Measurements from ENCODE around the gene PLCD3. TPM values are rescaled to one million over a fixed set of nuclear protein-coding genes. Genes with fewer than 3 reads are reported as not detected.

PLCD3 gene
- total and polyA plus RNA-seq, 2 donors (not counting 1 experiment from before 2014, with no cell fraction given) = 32.8 to 59.8 TPM

GRCh38 chr17:45073414-45074070, 58.8 kb downstream of the PLCD3 start:
- Histone ChIP-seq H3K27me3 (ENCODE audit: control insufficient read depth, insufficient read depth, low read length) (no peaks in the 10 kb centered on the region), H3K4me1 (ENCODE audit: control insufficient read depth, extremely low read depth, insufficient read depth, low read length) (no peaks in the 10 kb centered on the region), H2AFZ (ENCODE audit: low read length) (no peak overlapping the region), H3K9me3 (ENCODE audit: control insufficient read depth, insufficient read depth, low read depth, low read length) (no peaks in the 10 kb centered on the region), H3K9ac (ENCODE audit: insufficient read depth, low read length) (no peak overlapping the region), H3K79me2 (ENCODE audit: control insufficient read depth, insufficient read depth, low read length) (peaks cover 66% of the 10 kb centered on the region), H3K4me3 (replicated peaks in 1 of 4; ENCODE audit: control extremely low read depth in 1 of 4, insufficient read depth in 1 of 4, low read depth in 3 of 4, low read length in 4 of 4) (no peak overlapping the region), H4K20me1 (ENCODE audit: control insufficient read depth, extremely low read depth, insufficient read depth, low read length) (no peaks in the 10 kb centered on the region), H3K4me2 (ENCODE audit: extremely low read depth, insufficient read depth, low read length) (peak overlapping the region; percentile 36), H3K36me3 (ENCODE audit: control insufficient read depth, insufficient read depth, low read length) (peaks cover 3% of the 10 kb centered on the region), H3K27ac (ENCODE audit: insufficient read depth, low read length) (peak overlapping the region; percentile 44)
- peak; percentile 76 to 98 for DNase-seq (ENCODE audit: low read depth in 2 of 2)
- TF ChIP-seq EZH2 (IDR thresholded peaks at IDR 0.05; ENCODE audit: low read length, missing control alignments) (no peak), CTCF (conservative IDR thresholded peaks at IDR 0.05 in 1 of 2, IDR thresholded peaks at IDR 0.05 in 1 of 2; ENCODE audit: low read depth in 1 of 2, low read length in 2 of 2) (no peak)

GRCh38 chr17:45070809-45071208, 61.5 kb downstream of the PLCD3 start:
- Histone ChIP-seq H3K27me3 (ENCODE audit: control insufficient read depth, insufficient read depth, low read length) (no peaks in the 10 kb centered on the region), H3K79me2 (ENCODE audit: control insufficient read depth, insufficient read depth, low read length) (peaks cover 68% of the 10 kb centered on the region), H3K36me3 (ENCODE audit: control insufficient read depth, insufficient read depth, low read length) (peaks cover 2% of the 10 kb centered on the region), H3K27ac (ENCODE audit: insufficient read depth, low read length) (no peak overlapping the region), H3K4me3 (replicated peaks in 1 of 4; ENCODE audit: control extremely low read depth in 1 of 4, insufficient read depth in 1 of 4, low read depth in 3 of 4, low read length in 4 of 4) (no peak overlapping the region), H3K4me1 (ENCODE audit: control insufficient read depth, extremely low read depth, insufficient read depth, low read length) (no peaks in the 10 kb centered on the region), H3K9ac (ENCODE audit: insufficient read depth, low read length) (no peak overlapping the region), H3K4me2 (ENCODE audit: extremely low read depth, insufficient read depth, low read length) (no peak overlapping the region), H2AFZ (ENCODE audit: low read length) (no peak overlapping the region), H3K9me3 (ENCODE audit: control insufficient read depth, insufficient read depth, low read depth, low read length) (no peaks in the 10 kb centered on the region), H4K20me1 (ENCODE audit: control insufficient read depth, extremely low read depth, insufficient read depth, low read length) (no peaks in the 10 kb centered on the region)
- no peak for DNase-seq (ENCODE audit: low read depth in 2 of 2)
- TF ChIP-seq CTCF (conservative IDR thresholded peaks at IDR 0.05 in 1 of 2, IDR thresholded peaks at IDR 0.05 in 1 of 2; ENCODE audit: low read depth in 1 of 2, low read length in 2 of 2) (no peak), EZH2 (IDR thresholded peaks at IDR 0.05; ENCODE audit: low read length, missing control alignments) (no peak)

- Histone ChIP-seq H2AFZ (ENCODE audit: low read length) (no peak overlapping the region), H3K9me3 (ENCODE audit: control insufficient read depth, insufficient read depth, low read depth, low read length) (no peaks in the 10 kb centered on the region), H3K4me1 (ENCODE audit: control insufficient read depth, extremely low read depth, insufficient read depth, low read length) (no peaks in the 10 kb centered on the region), H3K27ac (ENCODE audit: insufficient read depth, low read length) (no peak overlapping the region), H3K27me3 (ENCODE audit: control insufficient read depth, insufficient read depth, low read length) (no peaks in the 10 kb centered on the region), H4K20me1 (ENCODE audit: control insufficient read depth, extremely low read depth, insufficient read depth, low read length) (no peaks in the 10 kb centered on the region), H3K4me2 (ENCODE audit: extremely low read depth, insufficient read depth, low read length) (no peak overlapping the region), H3K79me2 (ENCODE audit: control insufficient read depth, insufficient read depth, low read length) (peaks cover 68% of the 10 kb centered on the region), H3K4me3 (replicated peaks in 1 of 4; ENCODE audit: control extremely low read depth in 1 of 4, insufficient read depth in 1 of 4, low read depth in 3 of 4, low read length in 4 of 4) (no peak overlapping the region), H3K9ac (ENCODE audit: insufficient read depth, low read length) (no peak overlapping the region), H3K36me3 (ENCODE audit: control insufficient read depth, insufficient read depth, low read length) (peaks cover 2% of the 10 kb centered on the region)
- DNase-seq (ENCODE audit: low read depth in 2 of 2) = no peak
- TF ChIP-seq EZH2 (IDR thresholded peaks at IDR 0.05; ENCODE audit: low read length, missing control alignments) (no peak), CTCF (conservative IDR thresholded peaks at IDR 0.05 in 1 of 2, IDR thresholded peaks at IDR 0.05 in 1 of 2; ENCODE audit: low read depth in 1 of 2, low read length in 2 of 2) (no peak)
These were observed 62.3 kb downstream of the PLCD3 start for GRCh38 chr17:45070001-45070400.
